GM23338 (cell line): ENCODE results near the gene METRNL. TPM values are rescaled to one million over a fixed set of nuclear protein-coding genes. Genes with fewer than 3 reads are reported as not detected.
A peak's percentile ranks its signal among the peaks of the same experiment; 100 is the strongest.

ENCODE experiments used
- ATAC-seq: fragments of 200-7000 bp; cut with Tn5 transposase; 3 replicates; pipeline ENCODE4 v1.9.1; 2020
- DNase-seq: peaks from one replicate; pipeline ENCODE4 v3.0.0-alpha.2; 2015; ENCODE audit warnings: low spot score
- H2AFZ ChIP-seq: fragments of 200-600 bp; sonication (generic); 2 replicates; pipeline ENCODE4 v1.8.0; 2016; ENCODE audit warnings: antibody characterized with exemption, mild to moderate bottlenecking, moderate library complexity
- H3F3A ChIP-seq: fragments of 200-600 bp; sonication (generic); replicated peaks from 2 replicates; pipeline ENCODE4 v1.8.0; 2017; ENCODE audit warnings: antibody characterized with exemption, mixed run types, low read depth
- H3K27ac ChIP-seq: fragments of 200-600 bp; sonication (generic); 2 replicates; pipeline ENCODE4 v1.6.1; 2016; ENCODE audit warnings: low read depth
- H3K27me3 ChIP-seq: fragments of 200-600 bp; sonication (generic); 2 replicates; pipeline ENCODE4 v1.8.0; 2016; ENCODE audit warnings: mild to moderate bottlenecking, mixed run types, moderate library complexity; ENCODE audit not compliant: insufficient read depth
- H3K36me3 ChIP-seq: fragments of 200-600 bp; sonication (generic); 2 replicates; pipeline ENCODE4 v1.8.0; 2016; ENCODE audit warnings: mild to moderate bottlenecking; ENCODE audit not compliant: insufficient read depth
- H3K4me1 ChIP-seq: fragments of 200-600 bp; sonication (generic); 2 replicates; pipeline ENCODE4 v1.8.0; 2016; ENCODE audit warnings: mild to moderate bottlenecking, moderate library complexity; ENCODE audit not compliant: insufficient read depth
- H3K4me2 ChIP-seq: fragments of 200-600 bp; sonication (generic); 2 replicates; pipeline ENCODE4 v1.7.1; 2017; ENCODE audit warnings: mixed run types
- H3K4me3 ChIP-seq: fragments of 200-600 bp; sonication (generic); 2 replicates; pipeline ENCODE4 v1.6.1; 2016; ENCODE audit warnings: mixed run types
- H3K79me2 ChIP-seq: fragments of 200-600 bp; sonication (generic); replicated peaks from 2 replicates; pipeline ENCODE4 v1.8.0; 2017; ENCODE audit warnings: mild to moderate bottlenecking; ENCODE audit not compliant: insufficient read depth
- H3K9me2 ChIP-seq: fragments of 200-600 bp; sonication (generic); 2 replicates; pipeline ENCODE4 v1.8.0; 2017; ENCODE audit not compliant: insufficient read depth
- H4K20me1 ChIP-seq: fragments of 200-600 bp; sonication (generic); replicated peaks from 2 replicates; pipeline ENCODE4 v1.8.0; 2017; ENCODE audit warnings: mild to moderate bottlenecking; ENCODE audit not compliant: insufficient read depth
- H3K27ac Mint-ChIP-seq: 2 replicates; pipeline ENCODE4 v1.8.0; 2020; ENCODE audit warnings: inconsistent platforms, mild to moderate bottlenecking, moderate library complexity, mixed read lengths
- H3K27me3 Mint-ChIP-seq: 3 replicates; pipeline ENCODE4 v1.8.0; 2022; ENCODE audit warnings: low read depth, mild to moderate bottlenecking, moderate library complexity, mixed read lengths, inconsistent platforms; ENCODE audit not compliant: insufficient read depth, poor library complexity
- H3K36me3 Mint-ChIP-seq: 3 replicates; pipeline ENCODE4 v1.8.0; 2021; ENCODE audit warnings: low read depth, mild to moderate bottlenecking, inconsistent platforms, moderate library complexity, mixed read lengths
- H3K4me1 Mint-ChIP-seq: 3 replicates; pipeline ENCODE4 v1.8.0; 2020; ENCODE audit warnings: mild to moderate bottlenecking, inconsistent platforms, mixed read lengths
- H3K4me3 Mint-ChIP-seq: 3 replicates; pipeline ENCODE4 v1.8.0; 2021; ENCODE audit warnings: moderate library complexity, mild to moderate bottlenecking, inconsistent platforms, mixed read lengths
- H3K9me3 Mint-ChIP-seq: 3 replicates; pipeline ENCODE4 v1.8.0; 2020; ENCODE audit warnings: moderate library complexity, mild to moderate bottlenecking, inconsistent platforms, mixed read lengths
- CREB1 ChIP-seq: fragments of 250-450 bp; sonication (Bioruptor Pico); IDR thresholded peaks from 2 replicates; pipeline ENCODE4 v1.5.0; 2020; ENCODE audit warnings: low read depth, mild to moderate bottlenecking, moderate library complexity
- CTCF ChIP-seq, 2 experiments: fragments of 200-600 bp in 1 of 2; sonication (generic) in 1 of 2; conservative IDR thresholded peaks; 2 replicates each; pipeline versions ENCODE4 v1.5.1 to v1.6.1; 2016 to 2017; ENCODE audit warnings: antibody characterized with exemption in 2 of 2, low read depth in 2 of 2, mild to moderate bottlenecking in 2 of 2, moderate library complexity in 1 of 2
- ETS1 ChIP-seq: IDR thresholded peaks from 2 replicates; pipeline ENCODE4 v1.6.1; 2016; ENCODE audit warnings: antibody characterized with exemption
- EZH2 ChIP-seq: fragments of 200-600 bp; sonication (generic); IDR thresholded peaks from one replicate; pipeline ENCODE4 v1.8.0; 2017; ENCODE audit warnings: antibody characterized with exemption, mild to moderate bottlenecking, low read depth; ENCODE audit not compliant: unreplicated experiment
- EZH2phosphoT487 ChIP-seq: fragments of 200-600 bp; sonication (generic); IDR thresholded peaks from one replicate; pipeline ENCODE4 v1.8.1; 2018; ENCODE audit warnings: antibody characterized with exemption; ENCODE audit not compliant: unreplicated experiment
- JUNB ChIP-seq: IDR thresholded peaks from one replicate; pipeline ENCODE4 v1.6.1; 2016; ENCODE audit warnings: antibody characterized with exemption; ENCODE audit not compliant: unreplicated experiment
- NANOG ChIP-seq: IDR thresholded peaks from 2 replicates; pipeline ENCODE4 v1.6.1; 2016; ENCODE audit warnings: antibody characterized with exemption, borderline replicate concordance
- POLR2AphosphoS5 ChIP-seq: IDR thresholded peaks from 2 replicates; pipeline ENCODE4 v1.6.1; 2016; ENCODE audit warnings: antibody characterized with exemption, low read depth
- REST ChIP-seq: IDR thresholded peaks from one replicate; pipeline ENCODE4 v1.6.1; 2018; ENCODE audit warnings: antibody characterized with exemption; ENCODE audit not compliant: unreplicated experiment
- STAT1 ChIP-seq: IDR thresholded peaks from one replicate; pipeline ENCODE4 v1.6.1; 2016; ENCODE audit warnings: antibody characterized with exemption; ENCODE audit not compliant: unreplicated experiment
- ZNF114 ChIP-seq: fragments of 250-450 bp; sonication (Bioruptor Pico); IDR thresholded peaks from 2 replicates; pipeline ENCODE4 v1.5.0; 2020; ENCODE audit warnings: mild to moderate bottlenecking, moderate library complexity
- ZNF331 ChIP-seq: fragments of 250-450 bp; sonication (Bioruptor Pico); IDR thresholded peaks from 2 replicates; pipeline ENCODE4 v1.5.0; 2020; ENCODE audit warnings: low read depth, mild to moderate bottlenecking, moderate library complexity
- ZNF462 ChIP-seq: fragments of 250-450 bp; sonication (Bioruptor Pico); IDR thresholded peaks from 2 replicates; pipeline ENCODE4 v1.5.0; 2020; ENCODE audit warnings: mild to moderate bottlenecking, moderate library complexity
- polyA plus RNA-seq: library from polyadenylated mRNA; unstranded; fragments of >200 nt; fragmentation: Nextera tagmentation; extraction: Ambion mirVana; gene quantifications from 2 replicates; pipeline ENCODE4 v1.2.1, GENCODE V29; 2016
- total RNA-seq: library from RNA; depleted of rRNA; stranded (reverse); fragments of >200 nt; shearing (Covaris generic); gene quantifications from 2 replicates; pipeline ENCODE4 v1.2.3, GENCODE V29; 2014

METRNL gene
- total and polyA plus RNA-seq, 2 experiments from 2014 or later, result 12.2 to 20.2 TPM

- no peak for TF ChIP-seq EZH2
Observed at GRCh38 chr17:83081684-83082201, 2.3 kb downstream of the METRNL start (continued).

GRCh38 chr17:83082424-83082823, 3.0 kb downstream of the METRNL start:
- TF ChIP-seq CREB1 (CRISPR knock-in tag) (no peak), JUNB (no peak), ZNF114 (CRISPR knock-in tag) (no peak), CTCF (conservative IDR thresholded peaks at IDR 0.05; ENCODE audit: low read depth in 2 of 2) (no peak), STAT1 (no peak), REST (no peak), POLR2AphosphoS5 (no peak), EZH2phosphoT487 (no peak), ETS1 (no peak), EZH2 (no peak), ZNF462 (CRISPR knock-in tag) (no peak), ZNF331 (CRISPR knock-in tag) (no peak), NANOG (no peak)
- peaks cover 27% of the 10 kb centered on the region for H3K27me3 ChIP-seq
- peaks cover 50% of the 10 kb centered on the region for H3K79me2 ChIP-seq
- no peak overlapping the region; the same call in 1 of the 2 replicates for H3K4me3 ChIP-seq
- peak overlapping the region; percentile 95; the same call in 1 of the 2 replicates for H3K27ac ChIP-seq
- H3K4me1 Mint-ChIP-seq, result peaks cover 46% of the 10 kb centered on the region
- H3K9me2 ChIP-seq, result no peaks in the 10 kb centered on the region
- H3K36me3 Mint-ChIP-seq, result peaks cover 19% of the 10 kb centered on the region; the same call in 2 of the 3 replicates
- H3K36me3 ChIP-seq, result no peaks in the 10 kb centered on the region
- peaks cover 32% of the 10 kb centered on the region for H3K27me3 Mint-ChIP-seq
- no peaks in the 10 kb centered on the region; the same call in 2 of the 3 replicates for H3K9me3 Mint-ChIP-seq
- peak overlapping the region; percentile 71 for H3K4me3 Mint-ChIP-seq
- H3F3A ChIP-seq, result 0 out of 2 replicates have a peak, but pooled peaks cover 6% of the 10 kb centered on the region
- peaks cover 23% of the 10 kb centered on the region for H3K4me1 ChIP-seq
- DNase-seq (no peak), ATAC-seq (no peak)
- H3K4me2 ChIP-seq, result peak overlapping the region; percentile 83
- no peak overlapping the region for H2AFZ ChIP-seq
- H3K27ac Mint-ChIP-seq, result peak overlapping the region; percentile 82
- no peaks in the 10 kb centered on the region; the same call in 1 of the 2 replicates for H4K20me1 ChIP-seq
